HepG2 (cell line): ENCODE results near the gene BRMS1. TPM values are rescaled to one million over a fixed set of nuclear protein-coding genes. Genes with fewer than 3 reads are reported as not detected.

Source experiments
- BRCA1 ChIP-seq: sonication (generic); formaldehyde crosslinking; IDR thresholded peaks from 2 replicates; pipeline ENCODE4 v1.4.0; 2020; ENCODE audit warnings: missing genetic modification reagents
- DMTF1 ChIP-seq: sonication (generic); formaldehyde crosslinking; IDR thresholded peaks from 2 replicates; pipeline ENCODE4 v1.4.0; 2020; ENCODE audit warnings: mild to moderate bottlenecking, missing genetic modification reagents
- FOXA1 ChIP-seq, 2 experiments: fragments of 450-650 bp in 1 of 2; sonication (generic) in 1 of 2; formaldehyde crosslinking in 1 of 2; IDR thresholded peaks; 2 replicates each; pipeline versions ENCODE4 v1.4.0 to v1.6.1; 2016 to 2020; ENCODE audit warnings: missing genetic modification reagents in 1 of 2
- GPBP1L1 ChIP-seq: sonication (generic); formaldehyde crosslinking; IDR thresholded peaks from 2 replicates; pipeline ENCODE4 v1.5.0; 2020; ENCODE audit warnings: mild to moderate bottlenecking, missing genetic modification reagents
- HNF4A ChIP-seq: sonication (generic); formaldehyde crosslinking; IDR thresholded peaks from 2 replicates; pipeline ENCODE4 v1.4.0; 2020; ENCODE audit warnings: missing genetic modification reagents
- HNF4G ChIP-seq, 2 experiments: sonication (generic) in 1 of 2; formaldehyde crosslinking in 1 of 2; IDR thresholded peaks; 2 replicates each; pipeline versions ENCODE4 v1.4.0 to v1.6.1; 2011 to 2020; ENCODE audit warnings: borderline replicate concordance in 2 of 2, low read depth in 2 of 2, mild to moderate bottlenecking in 2 of 2, low read length in 1 of 2, missing genetic modification reagents in 1 of 2, moderate library complexity in 1 of 2
- KDM1A ChIP-seq: IDR thresholded peaks from 2 replicates; pipeline ENCODE4 v1.6.1; 2016; ENCODE audit warnings: missing compliant biosample characterization
- KLF11 ChIP-seq: IDR thresholded peaks from 2 replicates; pipeline ENCODE4 v1.6.1; 2016; ENCODE audit warnings: missing compliant biosample characterization
- MTF1 ChIP-seq: sonication (generic); formaldehyde crosslinking; IDR thresholded peaks from 2 replicates; pipeline ENCODE4 v1.5.0; 2020; ENCODE audit warnings: missing genetic modification reagents
- RBM22 ChIP-seq: fragments of 200-400 bp; formaldehyde crosslinking; optimal IDR thresholded peaks from 2 replicates; pipeline ENCODE3; 2017; ENCODE audit warnings: mild to moderate bottlenecking, low read length, moderate library complexity
- SYNCRIP ChIP-seq: fragments of 200-400 bp; formaldehyde crosslinking; IDR thresholded peaks from 2 replicates; pipeline ENCODE4 v1.6.1; 2018; ENCODE audit warnings: mild to moderate bottlenecking, low read depth, low read length; ENCODE audit not compliant: insufficient read depth
- ZFP90 ChIP-seq: sonication (generic); formaldehyde crosslinking; IDR thresholded peaks from 2 replicates; pipeline ENCODE4 v1.8.0; 2022; ENCODE audit warnings: missing genetic modification reagents, mild to moderate bottlenecking, inconsistent platforms, borderline replicate concordance
- ZNF577 ChIP-seq: sonication (generic); formaldehyde crosslinking; IDR thresholded peaks from 2 replicates; pipeline ENCODE4 v1.4.0; 2020; ENCODE audit warnings: mild to moderate bottlenecking, low read depth, missing genetic modification reagents, borderline replicate concordance
- ZNF614 ChIP-seq: IDR thresholded peaks from 2 replicates; pipeline ENCODE4 v1.6.1; 2018; ENCODE audit warnings: missing biosample characterization, missing genetic modification reagents, inconsistent platforms, borderline replicate concordance
- ZNF644 ChIP-seq: IDR thresholded peaks from 2 replicates; pipeline ENCODE4 v1.6.1; 2016; ENCODE audit warnings: low read depth
- ZNF652 ChIP-seq: IDR thresholded peaks from 2 replicates; pipeline ENCODE4 v1.6.1; 2016; ENCODE audit warnings: low read depth, borderline replicate concordance
- ZNF660 ChIP-seq: sonication (generic); formaldehyde crosslinking; IDR thresholded peaks from 2 replicates; pipeline ENCODE4 v1.5.1; 2020; ENCODE audit warnings: mild to moderate bottlenecking, low read depth, missing genetic modification reagents, borderline replicate concordance
- ZSCAN20 ChIP-seq: sonication (generic); formaldehyde crosslinking; IDR thresholded peaks from 2 replicates; pipeline ENCODE4 v1.4.0; 2020; ENCODE audit warnings: missing genetic modification reagents, mild to moderate bottlenecking, borderline replicate concordance
- polyA plus RNA-seq, 8 experiments: library from polyadenylated mRNA; depleted of rRNA in 3 of 8; stranded (reverse) in 7 of 8; unstranded in 1 of 8; fragments of >200 nt; fragmentation: Illumina TruSeq in 4 of 8; extraction: Trizol in 4 of 8; gene quantifications; 2 replicates each; pipeline versions ENCODE4 v1.2.1 to v1.2.3, GENCODE V29; 2011 to 2016; ENCODE audit warnings: low read depth in 4 of 8, missing spikeins in 1 of 8, mixed read lengths in 1 of 8; ENCODE audit not compliant: insufficient read depth in 1 of 8
- total RNA-seq, 5 experiments: library from RNA; depleted of rRNA; stranded (reverse); fragments of >200 nt; fragmentation: Illumina TruSeq; extraction: Trizol; gene quantifications; 2 replicates each; pipeline ENCODE4 v1.2.3, GENCODE V29; 2016; ENCODE audit warnings: low read depth in 1 of 5
- TF ChIP-seq, protein P1 (sequence below): sonication (generic); formaldehyde crosslinking; IDR thresholded peaks from 2 replicates; pipeline ENCODE4 v1.5.0; 2020; ENCODE audit warnings: mild to moderate bottlenecking, low read depth, missing genetic modification reagents, borderline replicate concordance

BRMS1 gene
- total and polyA plus RNA-seq, 2 of the 13 experiments (the other 11 are each of a cell fraction or from before 2014, with no cell fraction given): 15.8 to 55.7 TPM

DNA sequence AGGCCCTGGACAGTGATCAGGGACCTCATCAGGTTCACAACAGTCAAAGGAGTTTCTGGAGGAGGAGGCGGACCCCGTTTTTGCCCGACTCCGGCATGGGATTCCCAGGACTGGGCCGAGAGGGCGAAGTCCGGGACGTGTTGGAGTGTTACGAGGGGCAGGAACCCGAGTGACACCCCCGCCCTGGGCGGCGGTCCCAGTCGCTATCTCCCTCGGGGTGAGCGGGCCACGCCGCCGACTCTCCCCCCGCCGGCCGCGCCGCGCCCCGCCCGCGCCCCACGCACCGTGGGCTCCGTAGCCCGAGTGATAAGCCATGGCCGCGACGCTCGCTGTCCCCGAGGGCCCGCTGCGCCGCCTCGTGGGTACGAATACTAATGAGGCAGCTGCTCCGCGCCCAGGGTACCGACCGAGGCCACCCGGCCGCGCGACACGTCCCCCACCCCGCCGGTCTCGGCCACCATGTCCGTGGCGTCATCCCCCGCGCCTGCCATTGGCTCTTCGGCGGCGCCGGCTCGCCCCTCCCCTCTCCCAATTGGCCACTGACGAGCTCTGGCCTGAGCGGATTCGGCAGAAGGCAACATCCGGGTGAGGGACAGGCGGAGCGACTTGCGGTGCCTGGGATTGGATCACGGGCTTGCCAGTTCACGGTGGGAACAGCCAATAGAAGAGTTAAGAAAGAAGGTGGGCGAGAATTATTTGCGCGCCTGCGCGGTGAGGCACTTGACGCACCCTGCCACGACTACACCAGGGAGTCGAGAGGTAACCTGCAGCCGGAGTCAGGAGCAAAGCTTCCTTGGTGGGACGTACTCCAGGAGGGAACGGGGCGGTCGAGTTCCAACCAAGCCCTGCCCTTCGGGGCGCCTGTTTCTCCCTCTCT lies 56.0 kb downstream of the BRMS1 start, which contains the start of gene YIF1A (continued):
- TF ChIP-seq ZNF644 (no peak), SYNCRIP (no peak), FOXA1 (IDR thresholded peaks at IDR 0.05) (no peak), FOXA1 (CRISPR knock-in tag; IDR thresholded peaks at IDR 0.05) (0 out of 2 replicates have a peak, but pooled peaks have one; percentile 27), ZNF652 (CRISPR knock-in tag) (no peak), DMTF1 (CRISPR knock-in tag) (no peak), ZFP90 (CRISPR knock-in tag) (peak; percentile 46; the same call in 1 of the 2 replicates), HNF4A (CRISPR knock-in tag) (no peak; the same call in 1 of the 2 replicates), ZNF614 (CRISPR knock-in tag) (0 out of 2 replicates have a peak, but pooled peaks have one; percentile 2), ZSCAN20 (CRISPR knock-in tag) (peak; percentile 30; the same call in 1 of the 2 replicates), RBM22 (no peak), HNF4G (IDR thresholded peaks at IDR 0.05; ENCODE audit: borderline replicate concordance, low read depth, low read length) (no peak; the same call in 1 of the 2 replicates), HNF4G (CRISPR knock-in tag; IDR thresholded peaks at IDR 0.05; ENCODE audit: borderline replicate concordance, low read depth) (peak; percentile 45; the same call in 1 of the 2 replicates), ZNF660 (CRISPR knock-in tag) (no peak), GPBP1L1 (CRISPR knock-in tag) (no peak), BRCA1 (CRISPR knock-in tag) (no peak), KDM1A (no peak), MTF1 (CRISPR knock-in tag) (no peak), KLF11 (CRISPR knock-in tag) (no peak), ZNF577 (CRISPR knock-in tag) (no peak)
- TF ChIP-seq, protein P1, sequence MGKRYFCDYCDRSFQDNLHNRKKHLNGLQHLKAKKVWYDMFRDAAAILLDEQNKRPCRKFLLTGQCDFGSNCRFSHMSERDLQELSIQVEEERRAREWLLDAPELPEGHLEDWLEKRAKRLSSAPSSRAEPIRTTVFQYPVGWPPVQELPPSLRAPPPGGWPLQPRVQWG: no peak
